HG02970 (cell line): ENCODE results near the gene HDAC4.

Source experiments
- ATAC-seq: cut with Tn5 transposase; IDR thresholded peaks from one replicate; pipeline ENCODE4 v1.9.1; 2021; ENCODE audit warnings: mild to moderate bottlenecking, moderate library complexity, moderate number of reproducible peaks; ENCODE audit not compliant: unreplicated experiment, low FRiP score

Gene HDAC4

DNA sequence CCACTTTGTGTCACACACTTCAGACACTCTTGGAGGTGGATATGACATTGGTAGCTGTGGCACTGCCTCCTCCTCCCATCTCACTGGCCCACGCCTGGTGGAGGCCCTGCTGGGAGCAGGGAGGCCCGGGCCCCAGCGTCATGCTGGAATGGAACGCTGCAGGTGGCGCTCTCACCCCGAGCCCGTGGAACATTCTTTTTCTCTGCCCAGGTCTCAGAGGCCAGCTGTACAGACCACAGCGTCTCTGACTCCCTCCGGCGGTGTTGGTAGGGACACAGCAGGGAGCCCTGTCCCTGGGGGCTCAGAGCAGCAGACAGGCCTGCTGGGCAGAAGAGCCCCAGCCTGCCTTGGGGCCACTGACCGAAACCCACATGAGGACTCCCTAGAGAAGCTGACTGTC lies 334.9 kb downstream of the HDAC4 start:
- ATAC-seq = no peak

DNA sequence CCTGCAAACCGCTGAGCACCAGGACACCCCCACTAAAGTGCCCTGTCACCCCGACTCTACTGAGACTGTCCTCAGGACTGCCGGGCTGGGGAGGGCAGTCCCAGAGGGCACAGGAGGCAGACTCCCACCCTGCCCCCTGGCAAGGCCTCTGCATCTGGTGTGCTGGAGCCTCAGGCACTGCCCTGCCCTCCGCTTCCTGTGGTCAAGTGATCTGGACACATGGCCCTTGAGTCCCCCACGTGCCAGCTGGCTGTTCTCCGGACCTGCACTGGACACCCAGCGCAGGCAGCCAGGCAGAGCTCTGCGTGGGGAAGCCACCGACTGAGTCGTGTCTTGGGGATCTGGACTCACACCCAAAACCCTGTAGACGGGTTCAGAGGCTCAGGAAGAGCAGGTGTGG lies 335.3 kb downstream of the HDAC4 start:
- no peak for ATAC-seq

DNA sequence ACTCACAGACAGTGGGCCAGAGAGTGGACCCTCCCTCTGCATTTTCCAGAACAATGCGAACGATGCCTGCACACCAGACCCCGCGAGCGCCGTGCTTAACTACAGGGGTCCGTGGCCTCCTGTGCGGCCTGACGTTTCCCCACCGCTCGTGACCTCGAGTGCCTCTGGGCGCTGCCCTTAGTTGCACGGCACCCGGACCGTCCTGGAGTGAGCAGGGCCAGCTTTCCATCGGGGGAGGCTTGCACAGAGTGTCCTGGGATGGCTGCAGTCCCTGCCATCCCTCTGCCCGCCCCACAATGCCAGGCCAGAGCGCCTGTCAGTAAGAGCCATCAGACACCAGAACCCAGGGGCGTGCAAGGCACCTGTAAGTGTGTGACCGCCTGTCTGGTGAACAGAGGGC lies 335.9 kb downstream of the HDAC4 start:
- no peak for ATAC-seq

DNA sequence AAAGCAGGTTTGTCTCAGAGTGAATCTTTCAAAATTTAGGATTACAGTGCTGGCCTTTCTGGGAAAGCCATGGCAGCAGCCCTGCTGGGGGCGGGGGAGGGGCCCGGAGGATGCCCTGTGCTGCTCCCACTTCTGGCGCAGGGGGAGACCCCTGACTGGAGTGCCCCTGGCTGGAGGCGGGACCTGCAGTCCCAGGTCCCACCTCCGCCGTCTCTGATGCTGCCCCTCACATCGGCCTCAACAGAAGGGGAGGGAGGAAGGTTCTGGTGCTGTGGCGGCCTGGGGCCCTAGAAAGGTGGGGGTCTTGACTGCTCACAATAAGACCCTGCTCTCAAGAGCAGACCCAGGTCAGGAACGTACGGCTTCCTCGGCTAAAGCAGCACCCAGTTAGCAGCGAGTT lies 336.6 kb downstream of the HDAC4 start:
- no peak for ATAC-seq

DNA sequence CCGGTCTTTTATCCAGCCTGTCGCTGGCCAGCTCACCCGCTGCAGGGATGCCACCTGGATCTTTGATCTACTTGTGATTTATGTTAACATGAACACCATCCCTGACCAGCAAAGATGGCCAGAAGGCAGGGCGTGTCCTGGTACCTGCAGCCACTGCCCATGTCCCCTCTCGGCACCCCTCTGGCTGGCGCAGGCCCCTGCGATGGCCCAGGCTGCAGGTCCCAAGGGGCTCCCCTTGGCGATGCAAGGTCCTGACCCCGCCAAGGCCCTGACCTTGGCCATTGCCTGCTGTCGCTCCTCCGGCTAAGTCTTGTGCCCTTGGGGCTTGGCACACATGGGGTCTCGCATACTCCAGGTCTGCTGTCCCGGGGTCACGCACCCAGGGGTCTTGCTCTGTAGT lies 338.1 kb downstream of the HDAC4 start:
- no peak for ATAC-seq

DNA sequence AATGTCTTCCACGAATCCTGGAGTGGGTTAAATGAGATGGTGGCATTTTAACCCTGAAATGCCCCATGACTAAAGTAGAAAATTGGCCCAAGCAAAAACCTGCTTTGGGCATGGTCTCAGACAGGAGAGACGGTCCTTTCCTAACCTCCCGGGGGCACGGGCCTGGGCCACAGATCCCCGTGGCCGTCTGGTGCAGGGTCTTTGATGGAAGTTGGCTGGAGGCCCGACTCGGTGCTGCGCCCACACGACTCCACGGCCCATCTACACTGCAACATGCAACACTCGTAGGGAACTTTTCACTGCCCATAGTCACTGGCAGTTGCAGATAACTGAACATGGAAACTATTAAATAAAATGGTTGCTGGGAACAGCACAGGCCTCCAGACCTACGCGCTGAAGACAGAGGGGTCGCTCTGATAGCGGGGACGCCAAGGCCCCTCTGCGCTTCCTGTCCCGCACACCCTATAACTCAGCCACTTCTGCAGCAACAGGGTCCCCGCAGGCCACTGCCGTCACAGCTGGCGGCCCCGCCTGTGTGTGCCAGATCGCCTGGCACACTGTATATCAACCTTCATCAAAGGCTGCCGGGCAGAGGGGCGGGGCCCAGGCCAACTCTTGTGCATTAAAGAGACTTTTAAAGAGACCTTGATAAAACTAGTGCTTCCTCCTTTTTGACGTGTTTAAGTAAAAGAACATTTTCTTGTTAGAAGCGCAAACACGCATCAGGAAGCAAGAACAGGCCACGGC lies 338.8 kb downstream of the HDAC4 start:
- ATAC-seq = no peak

DNA sequence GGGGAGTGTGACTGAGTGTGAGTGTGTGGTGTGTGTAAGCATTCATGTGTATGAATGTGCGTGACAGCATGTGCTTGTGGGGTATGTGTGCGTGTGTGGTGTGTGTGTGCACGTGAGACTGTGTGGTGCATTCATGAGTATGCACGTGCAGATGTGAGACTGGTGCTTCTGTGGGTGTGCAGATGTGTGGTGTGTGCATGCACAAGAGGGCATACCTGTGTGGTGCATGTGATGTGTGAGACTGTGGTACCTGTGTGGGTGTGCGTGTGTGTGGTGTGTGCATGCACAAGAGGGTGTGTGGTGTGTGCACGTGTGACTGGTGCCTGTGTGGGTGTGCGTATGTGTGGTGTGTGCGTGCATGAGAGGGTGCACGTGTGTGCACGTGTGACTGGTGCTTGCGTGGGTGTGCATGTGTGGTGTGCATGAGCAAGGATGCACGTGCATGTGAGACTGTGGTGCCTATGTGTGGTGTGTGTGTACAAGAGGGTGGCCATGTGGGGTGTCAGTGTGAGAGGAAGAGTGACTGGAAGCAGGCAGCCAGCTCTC lies 339.6 kb downstream of the HDAC4 start:
- ATAC-seq = no peak

DNA sequence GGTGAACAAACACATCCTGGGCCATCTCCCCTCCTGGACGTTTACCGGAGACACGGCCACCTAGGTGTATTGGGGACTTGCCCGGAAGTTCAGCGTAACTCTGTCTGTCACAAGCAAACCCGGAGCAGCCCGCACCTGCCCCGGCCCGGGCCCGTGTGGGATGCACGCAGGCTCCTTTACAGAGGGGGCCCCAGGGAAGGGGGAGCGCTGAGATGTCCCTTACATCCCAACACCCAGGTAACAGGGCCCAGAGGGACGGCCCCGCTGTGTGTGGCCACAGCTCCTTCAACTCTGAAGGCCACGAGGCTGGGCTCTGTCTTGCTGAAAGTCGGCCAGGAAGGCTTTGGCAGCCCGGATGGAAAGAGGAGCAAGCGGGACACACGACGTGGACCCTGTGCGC lies 340.1 kb downstream of the HDAC4 start:
- no peak for ATAC-seq

DNA sequence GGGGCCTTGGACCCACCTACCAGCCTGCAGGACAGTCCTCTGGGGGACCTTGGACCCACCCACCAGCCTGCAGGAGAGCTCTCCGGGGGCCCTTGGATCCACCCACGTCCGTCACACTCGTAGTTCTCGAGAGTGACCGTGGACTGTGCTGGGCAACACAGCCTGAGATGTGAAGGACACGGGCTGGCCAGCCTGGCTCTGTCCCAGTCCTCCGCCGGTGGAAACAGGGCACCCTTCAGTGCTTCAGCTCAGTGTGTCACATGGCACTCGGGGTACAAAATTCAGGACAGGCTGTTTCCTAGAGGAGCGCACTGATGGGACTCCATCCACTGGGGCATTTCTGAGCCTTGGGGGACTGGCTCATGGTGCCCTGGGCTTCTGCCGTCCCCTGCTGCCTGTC lies 341.0 kb downstream of the HDAC4 start:
- no peak for ATAC-seq

DNA sequence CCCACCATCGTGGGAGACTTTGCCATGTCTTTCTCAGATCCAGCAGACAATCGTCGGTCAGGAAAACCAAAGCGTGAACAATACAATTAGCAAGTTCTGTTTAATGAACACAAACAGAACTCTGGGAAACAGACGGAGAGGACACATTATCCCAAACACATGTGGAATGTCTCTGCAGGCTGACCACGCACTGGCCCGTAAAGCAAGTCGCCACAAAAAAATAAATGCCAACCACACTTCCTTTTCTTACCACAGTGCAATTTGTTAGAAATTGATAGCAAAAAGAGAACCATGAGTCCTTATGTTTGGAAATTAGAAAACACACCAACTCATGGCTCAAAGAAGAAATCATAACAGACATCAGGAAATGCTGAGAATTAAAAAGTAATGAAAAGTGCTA lies 342.1 kb downstream of the HDAC4 start:
- no peak for ATAC-seq

DNA sequence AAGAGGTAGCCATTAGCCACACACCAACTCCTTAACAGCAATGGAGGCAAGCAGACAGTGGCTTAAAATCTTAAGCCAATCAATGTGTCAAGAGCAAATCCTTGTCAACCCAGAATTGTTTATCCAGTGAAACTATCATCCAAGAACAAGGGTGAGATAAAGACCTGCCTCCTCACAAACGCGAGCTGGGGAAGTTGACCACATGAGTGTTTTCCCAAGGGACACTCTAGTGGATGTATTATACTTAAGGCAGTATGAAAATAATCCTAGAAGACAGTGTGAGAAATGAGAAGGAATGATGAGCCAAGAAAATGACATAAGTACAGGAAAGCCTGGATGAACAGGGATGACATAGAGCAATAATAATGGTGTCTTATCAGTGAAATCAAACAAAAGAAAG lies 343.3 kb downstream of the HDAC4 start:
- no peak for ATAC-seq

DNA sequence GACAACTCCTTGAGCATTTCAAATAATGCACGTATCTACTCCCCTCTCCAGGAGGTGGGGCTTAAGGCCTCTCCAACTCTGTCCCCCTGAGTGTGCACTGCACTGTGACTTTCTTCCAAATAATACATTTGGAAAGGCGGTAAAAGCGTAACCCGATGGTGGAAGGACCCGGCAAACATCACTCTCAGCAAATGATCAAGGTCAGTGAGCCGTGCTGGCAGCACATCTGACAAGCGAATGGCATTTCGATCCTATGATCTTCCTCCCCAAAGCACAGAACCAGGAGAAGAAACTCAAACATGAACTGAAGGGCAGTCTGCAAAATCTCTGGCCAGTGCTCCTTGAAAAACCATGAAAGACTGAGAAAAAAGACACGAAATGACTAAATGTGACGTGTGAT lies 344.2 kb downstream of the HDAC4 start:
- no peak for ATAC-seq

DNA sequence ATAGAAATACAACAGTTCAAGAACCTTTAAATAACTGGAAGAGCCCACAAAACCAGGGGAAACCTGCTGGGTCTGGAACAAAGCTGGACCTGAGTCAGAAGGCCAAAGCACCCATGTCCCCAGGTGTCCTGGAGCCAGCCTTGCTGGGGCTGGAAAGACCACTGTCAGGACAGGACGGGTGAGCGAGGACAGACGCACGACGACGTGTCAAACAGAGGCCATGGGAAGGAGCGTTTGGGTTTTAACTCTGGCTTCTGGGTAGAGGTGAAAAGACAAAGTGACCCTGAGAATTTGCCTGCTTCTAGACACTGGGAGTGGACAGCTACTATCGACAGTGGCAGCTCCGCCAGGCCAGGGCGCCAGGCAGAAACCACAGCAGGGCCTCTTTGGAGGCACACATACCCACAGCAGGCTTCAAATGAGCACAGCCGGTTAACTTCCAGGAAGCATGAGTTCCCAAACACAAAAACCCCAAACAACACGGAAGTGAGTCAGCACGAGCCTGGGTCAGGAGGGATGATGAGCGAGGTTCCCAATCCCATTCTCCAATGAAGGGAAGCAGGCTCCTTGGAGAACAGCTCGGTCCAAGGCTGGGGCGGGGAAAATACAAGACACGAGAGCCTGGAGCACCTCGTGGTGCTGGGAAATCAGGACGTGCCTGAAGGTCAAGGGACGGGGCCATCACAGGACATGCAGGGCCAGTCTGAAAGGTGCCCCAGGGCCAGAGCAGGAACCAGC lies 344.9 kb downstream of the HDAC4 start:
- no peak for ATAC-seq

DNA sequence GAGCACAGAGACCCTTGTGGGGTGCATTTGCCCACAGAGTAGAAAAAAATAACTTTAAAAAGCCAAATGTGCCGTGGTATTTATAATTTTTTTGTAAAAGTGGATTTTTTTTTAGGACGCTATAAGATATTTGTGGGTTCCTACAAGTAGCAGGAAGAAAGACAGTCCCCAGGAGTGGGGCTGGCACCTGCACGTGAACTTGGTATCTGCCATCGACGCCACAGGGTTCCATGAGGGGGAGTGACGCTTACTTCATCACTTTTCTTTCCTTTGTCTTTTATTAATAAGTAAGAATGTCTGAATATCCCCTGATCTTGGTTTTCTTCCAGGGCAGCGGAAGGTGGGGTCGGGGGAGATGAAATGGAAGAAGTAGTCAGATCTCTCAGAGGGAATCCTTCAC lies 345.9 kb downstream of the HDAC4 start:
- no peak for ATAC-seq

DNA sequence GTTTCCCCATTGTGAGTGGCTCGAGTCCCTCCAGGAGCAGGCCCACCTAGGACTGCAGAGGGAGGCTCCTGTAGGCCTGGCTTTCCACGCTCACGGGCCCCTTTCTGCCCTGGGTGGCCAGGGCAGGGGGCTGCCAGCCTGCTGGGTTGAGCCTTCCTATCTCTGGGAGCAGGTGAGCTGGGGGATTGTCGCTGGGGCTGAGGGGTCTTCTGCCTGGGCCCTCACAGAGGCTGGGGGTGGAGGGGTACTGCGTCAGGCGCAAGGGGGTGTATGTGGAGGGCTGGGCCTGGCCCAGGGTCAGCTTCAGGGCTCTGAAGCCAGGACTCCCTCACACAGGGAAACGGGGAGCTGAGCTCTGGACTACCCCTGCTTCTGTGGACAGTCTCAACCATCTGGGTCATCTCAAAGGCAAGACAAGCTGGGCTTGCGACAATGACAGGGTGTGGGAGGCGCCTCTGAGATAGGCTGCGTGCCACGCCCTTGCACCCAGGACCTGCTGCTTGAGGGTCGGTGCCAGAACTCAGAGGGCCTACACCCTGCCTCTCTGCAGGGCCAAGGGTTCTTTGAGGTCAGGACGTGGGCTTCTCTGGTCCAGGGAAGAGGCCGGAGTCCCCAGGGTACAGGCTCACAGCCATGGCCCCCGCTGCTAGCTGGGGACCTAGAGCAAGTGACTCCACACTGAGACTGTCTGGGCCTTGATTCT lies 346.9 kb downstream of the HDAC4 start:
- no peak for ATAC-seq

DNA sequence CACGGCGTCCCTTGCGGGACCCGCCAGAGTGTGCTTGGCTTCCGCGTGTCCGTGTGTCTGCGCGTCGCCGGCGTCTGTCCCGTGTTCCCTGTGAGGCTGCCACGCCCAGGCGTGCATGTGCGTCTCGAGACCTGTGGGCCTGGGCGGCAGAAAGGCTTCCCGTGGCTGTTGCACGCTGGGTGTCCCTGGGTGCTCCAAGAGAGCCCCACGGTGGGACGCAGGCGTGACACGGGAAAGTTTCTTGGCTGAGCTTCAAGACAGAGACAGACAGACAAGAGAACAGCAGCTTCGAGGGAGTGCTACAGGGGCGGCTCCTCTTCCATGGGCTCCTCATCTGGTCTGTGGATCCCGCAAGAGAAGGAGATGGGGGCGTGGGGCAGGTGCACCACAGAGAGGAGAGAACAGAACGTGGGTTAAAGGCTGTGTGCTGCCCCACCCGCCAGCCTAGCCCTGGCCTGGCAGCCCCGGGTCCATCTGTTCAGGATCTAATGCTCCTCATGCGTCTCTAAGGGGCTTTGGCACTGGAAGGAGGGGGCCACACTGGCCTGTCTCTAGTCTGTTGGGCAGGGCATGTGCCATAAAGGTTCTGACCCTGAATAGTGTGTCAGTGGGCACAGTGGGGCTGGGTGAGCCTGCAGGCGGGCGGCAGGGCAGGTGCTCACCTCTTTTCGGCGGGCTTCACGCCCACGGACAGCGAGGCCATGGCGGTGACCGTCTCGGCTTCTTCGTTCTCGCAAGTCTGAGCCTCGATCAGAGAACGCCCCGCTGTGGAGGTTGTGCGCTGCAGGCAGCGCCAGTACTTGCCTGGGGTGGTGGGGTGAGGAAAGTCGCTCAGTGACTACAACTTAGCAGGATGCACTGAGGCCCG lies 347.8 kb downstream of the HDAC4 start:
- ATAC-seq = no peak

DNA sequence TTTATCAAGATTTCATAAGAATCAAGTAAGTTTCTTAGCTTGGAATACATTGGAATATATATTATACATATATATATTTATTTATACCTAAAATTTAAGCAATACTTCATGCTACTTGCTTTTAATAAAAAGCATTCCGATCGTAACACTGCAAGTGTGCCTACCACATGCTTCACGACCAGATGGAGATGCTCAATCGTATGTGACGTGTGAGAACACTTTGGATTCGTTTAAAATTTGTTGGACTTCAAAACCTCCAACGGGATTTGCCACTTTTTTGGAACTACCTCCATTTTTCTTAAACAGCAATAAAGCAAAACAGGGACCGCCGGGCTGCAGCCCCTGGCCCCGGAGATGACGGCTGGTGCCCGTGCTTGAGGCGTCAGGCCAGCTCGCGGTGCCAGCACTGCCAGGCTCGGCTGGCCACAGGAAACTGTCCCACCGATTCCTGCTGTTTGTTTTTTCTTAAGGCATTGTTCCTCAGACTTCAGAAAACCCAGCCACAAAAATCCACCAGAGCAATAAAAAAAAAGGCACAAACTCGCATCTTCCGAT lies 348.9 kb downstream of the HDAC4 start:
- ATAC-seq = no peak

DNA sequence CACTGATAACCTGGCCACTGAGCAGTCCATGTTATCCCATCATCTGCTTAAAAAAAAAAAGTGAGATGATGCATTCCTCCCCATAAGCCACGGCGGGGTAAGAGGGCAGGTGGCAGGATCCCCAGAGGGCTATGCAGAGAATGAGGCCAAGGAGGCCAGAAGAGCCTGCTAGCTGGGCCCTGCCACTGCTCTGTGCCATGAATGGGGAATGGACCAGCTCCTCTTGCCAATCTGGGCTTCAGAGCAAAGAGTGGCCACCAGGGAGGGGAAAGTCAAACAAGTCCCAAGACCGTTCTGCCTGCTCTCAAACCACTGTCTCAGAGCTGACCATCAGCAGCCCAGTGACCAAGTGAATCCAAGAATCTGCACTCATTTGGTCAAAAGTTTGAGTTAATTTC lies 350.6 kb downstream of the HDAC4 start:
- no peak for ATAC-seq

DNA sequence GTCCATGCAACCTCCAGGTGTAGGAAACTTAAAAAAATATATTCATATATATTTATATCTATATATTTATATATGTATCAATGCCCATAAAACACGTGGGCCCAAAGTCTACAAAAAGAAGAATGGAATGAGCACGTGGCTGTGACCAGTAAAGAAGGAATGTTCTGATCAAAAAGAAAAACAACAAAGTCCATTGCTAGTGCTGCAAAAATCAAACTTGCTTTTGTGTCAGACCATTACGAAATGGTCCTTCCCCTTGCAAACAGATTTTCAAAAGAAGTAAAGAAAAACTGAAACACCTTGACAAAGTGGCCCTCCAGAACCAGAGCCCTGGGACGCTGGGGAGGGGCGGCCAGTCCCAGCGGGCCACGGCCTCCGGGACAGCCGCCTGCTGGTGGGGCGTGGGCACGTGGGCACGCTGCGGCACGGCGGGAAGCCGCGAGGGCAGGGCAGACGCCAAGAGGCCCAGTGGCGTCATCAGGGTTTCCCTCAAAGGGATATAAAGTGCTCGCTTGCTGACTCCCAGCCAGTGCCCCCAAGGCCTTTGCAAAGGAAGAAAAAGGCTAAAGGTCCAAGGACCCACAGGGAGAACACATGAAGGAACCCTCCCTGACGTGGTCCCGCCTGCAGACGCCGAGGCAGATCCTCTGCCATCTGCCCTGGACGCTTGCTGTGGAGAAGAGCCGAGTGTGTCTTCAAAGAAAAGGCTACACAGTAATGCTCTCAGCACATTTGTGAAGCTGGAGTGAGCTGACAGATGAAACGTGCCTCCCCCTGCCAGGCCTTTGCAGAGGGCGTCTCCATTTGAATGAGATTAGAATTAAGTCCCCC lies 351.2 kb downstream of the HDAC4 start:
- ATAC-seq = no peak
